Adrenal gland (tissue), 12 donors: ENCODE data around the gene LRRK2. TPM values are rescaled to one million over a fixed set of nuclear protein-coding genes. Genes with fewer than 3 reads are reported as not detected.

ENCODE experiments used
- DNase-seq, 7 donors: peaks; one replicate each; pipeline ENCODE4 v3.0.0-alpha.2; 2019 to 2020
- H3K27ac ChIP-seq, 5 donors: fragments of 200-600 bp; sonication (generic) in 4 of 5; 1 replicate in 3 of 5; 2 replicates in 2 of 5; pipeline versions ENCODE4 v1.5.1 to v1.8.0; 2016 to 2020; ENCODE audit warnings: mild to moderate bottlenecking in 1 of 5
- H3K27me3 ChIP-seq: fragments of 200-600 bp; 2 replicates; pipeline ENCODE4 v1.8.0; 2021
- H3K36me3 ChIP-seq, 2 donors: fragments of 200-600 bp; replicated peaks in 1 of 2; 1 replicate in 1 of 2; 2 replicates in 1 of 2; pipeline versions ENCODE4 v1.5.1 to v1.8.0; 2018 to 2022
- H3K4me1 ChIP-seq, 2 donors: fragments of 200-600 bp; replicated peaks in 1 of 2; 1 replicate in 1 of 2; 2 replicates in 1 of 2; pipeline versions ENCODE4 v1.5.1 to v1.8.0; 2018 to 2021
- H3K4me3 ChIP-seq, 4 donors: fragments of 200-600 bp; sonication (generic) in 3 of 4; one replicate each; pipeline ENCODE4 v1.5.1; 2016 to 2018
- H3K9me3 ChIP-seq, 3 donors: fragments of 200-600 bp; sonication (generic) in 1 of 3; replicated peaks in 1 of 3; 1 replicate in 2 of 3; 2 replicates in 1 of 3; pipeline versions ENCODE4 v1.5.1 to v1.8.0; 2016 to 2021
- CTCF ChIP-seq, 6 experiments: fragments of 450-650 bp in 4 of 6; fragments of 200-600 bp in 2 of 6; sonication (generic) in 1 of 6; IDR thresholded peaks; 1 replicate in 5 of 6; 2 replicates in 1 of 6; pipeline versions ENCODE4 v1.5.1 to v1.8.0; 2016 to 2021; ENCODE audit warnings: antibody characterized with exemption in 6 of 6, mild to moderate bottlenecking in 2 of 6, moderate library complexity in 1 of 6
- POLR2A ChIP-seq, 2 donors: fragments of 450-650 bp; IDR thresholded peaks; one replicate each; pipeline ENCODE4 v1.6.1; 2017; ENCODE audit warnings: antibody characterized with exemption in 2 of 2, mild to moderate bottlenecking in 2 of 2, moderate library complexity in 1 of 2
- WGBS, 4 donors: extraction: QIAGEN DNeasy Blood & Tissue Kit in 2 of 4; methylation state at CpG; one replicate each; pipeline versions ENCODE4 v1.1.5 to v1.1.7; 2013 to 2017; 5-methylcytosine and 5-hydroxymethylcytosine counted together
- intact Hi-C, 2 donors: fragments of 100-400 bp; cut with DNase I; formaldehyde crosslinking; loops; one replicate each; pipeline versions ENCODE4 v1.14.1 to v1.15.0; 2022 to 2023
- polyA plus RNA-seq, 3 donors: library from polyadenylated mRNA; stranded (reverse); fragments of 200-250 nt in 2 of 3; fragments of 350-450 nt in 1 of 3; fragmentation: Illumina TruSeq in 1 of 3; extraction: RNeasy Lipid Tissue Mini Kit (QIAGEN cat#74804) in 1 of 3; gene quantifications; one replicate each; pipeline ENCODE4 v1.2.3, GENCODE V29; 2013 to 2014
- total RNA-seq, 9 donors: library from RNA; depleted of rRNA in 4 of 9; stranded (reverse); fragments of >200 nt in 4 of 9; fragments of 120-200 nt in 1 of 9; fragmentation: NEBNext Ultra II Directional in 1 of 9; extraction: Animal tissue kit (Norgen Biotek cat#: 25700) in 1 of 9; gene quantifications; one replicate each; pipeline versions ENCODE4 v1.1.0 to v1.2.4, GENCODE V29; 2013 to 2023
- donor health status: healthy with polysubstance abuse.
- donor health status: Bipolar disorder and iron deficiency.
- donor health status: DM: yes; HTN: yes; CAD: no.
- donor health status: DM: no; HTN: no; CAD: no.
- donor health status: DM: no; HTN: no; CAD: no.
- donor health status: DM: yes; HTN: yes; CAD: no.

The LRRK2 gene
- total and polyA plus RNA-seq, 12 donors, result 2.6 to 25.6 (median 12.2) TPM

- Histone ChIP-seq H3K4me3 (no peak overlapping the region), H3K27ac (no peak overlapping the region), H3K9me3 (peaks cover 0 to 8% (median 0%) of the 10 kb centered on the region in 3 donors), H3K4me1 (no peaks in the 10 kb centered on the region), H3K27me3 (no peaks in the 10 kb centered on the region), H3K36me3 (no peaks in the 10 kb centered on the region)
- 88 to 100% (median 98%) methylated on average over 1 of the region's 1 CpG for WGBS, 4 donors
- no peak for TF ChIP-seq CTCF (IDR thresholded peaks at IDR 0.05)
- no peak for TF ChIP-seq POLR2A (IDR thresholded peaks at IDR 0.05)
- DNase-seq, result no peak
- intact Hi-C loops, result no loop called here
Measured at GRCh38 chr12:40331886-40332285, 107.1 kb downstream of the LRRK2 start.

- intact Hi-C loops, result no loop called here
- Histone ChIP-seq H3K27ac (no peak overlapping the region), H3K9me3 (no peaks in the 10 kb centered on the region), H3K36me3 (no peaks in the 10 kb centered on the region), H3K4me1 (no peaks in the 10 kb centered on the region), H3K27me3 (no peaks in the 10 kb centered on the region), H3K4me3 (no peak overlapping the region)
- 85 to 96% (median 93%) methylated on average over 2 of the region's 2 CpGs for WGBS, 4 donors
- DNase-seq, result no peak
- no peak for TF ChIP-seq POLR2A (IDR thresholded peaks at IDR 0.05)
- no peak for TF ChIP-seq CTCF (IDR thresholded peaks at IDR 0.05)
Measured at GRCh38 chr12:40335991-40336390, 111.2 kb downstream of the LRRK2 start.

GRCh38 chr12:40336573-40337199 lies 111.9 kb downstream of the LRRK2 start:
- WGBS, 4 donors, result 66 to 80% (median 72%) methylated on average over 1 of the region's 1 CpG

GRCh38 chr12:40338071-40338470 lies 113.3 kb downstream of the LRRK2 start:
- TF ChIP-seq POLR2A (IDR thresholded peaks at IDR 0.05), result no peak
- no peak for TF ChIP-seq CTCF (IDR thresholded peaks at IDR 0.05)
- Histone ChIP-seq H3K27ac (no peak overlapping the region), H3K27me3 (no peaks in the 10 kb centered on the region), H3K36me3 (no peaks in the 10 kb centered on the region), H3K4me3 (no peak overlapping the region), H3K4me1 (no peaks in the 10 kb centered on the region), H3K9me3 (no peaks in the 10 kb centered on the region)
- 69 to 88% (median 74%) methylated on average over 1 of the region's 1 CpG for WGBS, 4 donors
- DNase-seq, result no peak
- intact Hi-C loops, result no loop called here

More at GRCh38 chr12:40336573-40337199, 111.9 kb downstream of the LRRK2 start:
- no peaks in the 10 kb centered on the region for H3K27me3 ChIP-seq
- no peaks in the 10 kb centered on the region for H3K4me1 ChIP-seq
- intact Hi-C loops, result no loop called here
- no peak for DNase-seq
- no peaks in the 10 kb centered on the region for H3K36me3 ChIP-seq
- no peak overlapping the region for H3K27ac ChIP-seq
- H3K4me3 ChIP-seq, result no peak overlapping the region
- no peaks in the 10 kb centered on the region for H3K9me3 ChIP-seq
- TF ChIP-seq CTCF (IDR thresholded peaks at IDR 0.05), result peak in 5 of 6 experiments; percentile 29 to 50 (median 39)
- no peak for TF ChIP-seq POLR2A (IDR thresholded peaks at IDR 0.05)
